ENCODE results near the gene POPDC3.

POPDC3 gene

GRCh38 chr6:105121981-105122380, 57.8 kb downstream of the POPDC3 start:
- TF ChIP-seq CTCF (IDR thresholded peaks at IDR 0.05; ENCODE audit: low read depth, low read length), result no peak
- DNase-seq (ENCODE audit: extremely low read depth, low read depth), result no peak

DNA sequence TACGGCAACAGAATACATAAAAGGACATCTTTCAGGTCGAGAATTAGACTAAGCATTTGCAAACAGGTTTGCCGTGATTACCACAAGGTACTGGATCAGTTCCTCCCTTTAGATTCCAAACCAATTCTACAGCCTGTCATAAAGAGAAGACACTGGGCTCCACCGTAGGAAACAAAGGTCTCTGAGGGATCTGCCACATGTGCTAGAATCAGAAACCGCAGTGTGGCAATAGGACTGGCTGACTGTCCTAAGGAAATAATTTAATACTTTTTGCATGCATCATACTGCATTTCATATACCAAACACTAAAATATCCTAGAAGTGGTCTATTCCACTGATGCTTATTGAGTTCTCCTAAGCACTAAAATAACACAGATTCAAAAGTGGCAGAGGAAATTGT, 59.2 kb downstream of the POPDC3 start:
- DNase-seq (ENCODE audit: extremely low read depth, low read depth), result no peak
- no peak for TF ChIP-seq CTCF (IDR thresholded peaks at IDR 0.05; ENCODE audit: low read depth, low read length)

- no peak for TF ChIP-seq CTCF (IDR thresholded peaks at IDR 0.05; ENCODE audit: low read depth, low read length)
- no peak for DNase-seq (ENCODE audit: extremely low read depth, low read depth)
Observed at GRCh38 chr6:105116150-105116549, 63.7 kb downstream of the POPDC3 start.

GRCh38 chr6:105113422-105113821, 66.4 kb downstream of the POPDC3 start:
- no peak for DNase-seq (ENCODE audit: extremely low read depth, low read depth)
- no peak for TF ChIP-seq CTCF (IDR thresholded peaks at IDR 0.05; ENCODE audit: low read depth, low read length)

DNA sequence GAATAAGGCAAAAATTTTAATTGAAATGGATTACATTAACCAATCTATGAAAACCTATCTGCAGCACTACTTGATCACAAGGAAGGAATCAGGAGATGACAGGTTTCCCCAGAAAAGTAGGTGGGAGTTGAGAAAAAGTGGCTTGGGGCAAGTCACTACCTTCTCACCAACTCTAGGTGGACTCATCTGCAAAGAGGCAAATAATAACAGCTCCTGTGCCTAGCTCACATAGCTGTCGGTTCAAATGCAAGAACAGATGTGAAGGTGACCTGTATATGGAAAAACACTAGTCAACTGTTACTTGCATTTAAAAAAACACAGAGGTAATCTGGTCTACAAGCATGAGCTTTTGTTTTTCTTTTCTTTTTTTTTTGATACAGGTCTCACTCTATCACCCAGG, 67.2 kb downstream of the POPDC3 start:
- TF ChIP-seq CTCF (IDR thresholded peaks at IDR 0.05; ENCODE audit: low read depth, low read length), result no peak
- DNase-seq (ENCODE audit: extremely low read depth, low read depth), result no peak

DNA sequence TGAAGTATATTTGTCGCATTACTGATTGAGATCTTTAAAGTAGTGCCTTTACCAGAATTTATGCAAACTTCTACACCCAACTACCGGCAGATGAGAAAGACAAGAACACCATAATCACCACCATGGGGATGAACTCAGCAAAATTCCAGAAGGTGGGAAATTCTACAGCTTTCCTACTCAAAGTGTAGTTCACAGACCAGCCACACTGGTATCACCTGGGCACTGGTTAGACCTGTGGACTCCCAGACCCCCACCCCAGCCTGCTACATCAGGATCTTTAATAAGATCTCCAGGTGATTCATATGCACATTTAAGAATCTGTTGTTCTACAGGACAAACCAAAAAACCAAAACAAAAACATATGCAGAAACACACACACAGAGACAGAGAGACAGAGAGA, 67.9 kb downstream of the POPDC3 start:
- DNase-seq (ENCODE audit: extremely low read depth, low read depth), result no peak
- no peak for TF ChIP-seq CTCF (IDR thresholded peaks at IDR 0.05; ENCODE audit: low read depth, low read length)

DNA sequence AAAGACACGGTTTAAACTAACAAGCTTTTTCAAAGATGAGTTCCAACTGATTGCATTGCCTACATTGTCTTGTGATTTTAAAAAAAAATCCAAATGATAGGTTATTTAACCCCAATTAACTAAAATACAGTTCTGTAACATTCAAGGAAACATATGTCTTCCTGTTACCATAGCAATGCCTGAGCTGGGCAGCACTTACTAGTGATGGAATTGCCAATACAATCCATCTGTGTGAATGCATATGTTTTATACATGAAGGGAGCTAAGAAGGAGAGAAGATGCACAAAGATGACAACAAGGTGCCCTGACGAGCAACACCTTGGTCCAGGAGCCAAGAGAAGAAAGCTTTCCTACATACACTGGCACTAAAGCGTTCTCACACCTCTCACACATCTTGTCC, 68.7 kb downstream of the POPDC3 start:
- TF ChIP-seq CTCF (IDR thresholded peaks at IDR 0.05; ENCODE audit: low read depth, low read length), result no peak
- DNase-seq (ENCODE audit: extremely low read depth, low read depth), result no peak

Measured in AG09319 (cell line).